ENCODE measurements around the gene SEZ6L2. TPM values are rescaled to one million over a fixed set of nuclear protein-coding genes. Genes with fewer than 3 reads are reported as not detected.

SEZ6L2 gene
- total and polyA plus RNA-seq, 7 experiments from 2014 or later, result 0.19 TPM; not detected in 6

GRCh38 chr16:29825145-29826044 is 74.0 kb downstream of the SEZ6L2 start:
- Histone ChIP-seq H3K27ac (ENCODE audit: low read depth, low read length) (peak overlapping the region; percentile 72), H3K4me3 (ENCODE audit: low read length) (peak overlapping the region; percentile 44), H3K36me3 (ENCODE audit: control insufficient read depth in 2 of 3, insufficient read depth in 3 of 3, low read length in 3 of 3) (peaks cover 0 to 5% (median 0%) of the 10 kb centered on the region in 3 experiments), H3K4me1 (ENCODE audit: control insufficient read depth in 2 of 2, insufficient read depth in 2 of 2, low read length in 2 of 2) (peaks cover 61 to 81% of the 10 kb centered on the region in 2 donors), H3K27me3 (ENCODE audit: control insufficient read depth in 2 of 2, insufficient read depth in 2 of 2, low read length in 2 of 2) (no peaks in the 10 kb centered on the region), H3K9me3 (ENCODE audit: control insufficient read depth in 2 of 3, low read length in 3 of 3) (no peaks in the 10 kb centered on the region)
- Mint-ChIP-seq H3K9me3 (peaks cover 0 to 1% (median 0%) of the 10 kb centered on the region in 11 donors), H3K27me3 (no peaks in the 10 kb centered on the region), H3K27ac (peak overlapping the region; percentile 56 to 99 (median 96)), H3K4me1 (peaks cover 39 to 97% (median 57%) of the 10 kb centered on the region in 7 donors), H3K36me3 (peaks cover 0 to 19% (median 4%) of the 10 kb centered on the region in 5 donors), H3K4me3 (peak overlapping the region; percentile 70 to 95 (median 86))
- DNase-seq, result peak in 6 of 9 donors; percentile 36 to 52 (median 43)
- intact Hi-C loops (cut with micrococcal nuclease), result loop anchor here in 1 of 2 donors (1.0 kb wide), 1 partner anchor 9 kb away; the partner anchor contains the start of gene PAGR1
- no peak for ATAC-seq
- ChIA-PET CTCF (interaction anchor here (0.6 to 3.2 kb wide), 7 partner anchors 8 to 568 kb away, joined by 3 to 17 read pairs (median 8); no protein-coding TSS in a partner anchor), POLR2A (interaction anchor here (0.8 to 6.7 kb wide), 13 partner anchors 8 to 358 kb away, joined by 3 to 70 read pairs (median 12); partner anchors contain the start of genes CORO1A, HIRIP3, INO80E and KIF22)

GRCh38 chr16:29824589-29825144 is 74.7 kb downstream of the SEZ6L2 start:
- Histone ChIP-seq H3K9me3 (ENCODE audit: control insufficient read depth in 2 of 3, low read length in 3 of 3) (no peaks in the 10 kb centered on the region), H3K27me3 (ENCODE audit: control insufficient read depth in 2 of 2, insufficient read depth in 2 of 2, low read length in 2 of 2) (no peaks in the 10 kb centered on the region), H3K4me3 (ENCODE audit: low read length) (peak overlapping the region; percentile 44), H3K36me3 (ENCODE audit: control insufficient read depth in 2 of 3, insufficient read depth in 3 of 3, low read length in 3 of 3) (peaks cover 0 to 3% (median 0%) of the 10 kb centered on the region in 3 experiments), H3K4me1 (ENCODE audit: control insufficient read depth in 2 of 2, insufficient read depth in 2 of 2, low read length in 2 of 2) (peaks cover 65 to 79% of the 10 kb centered on the region in 2 donors), H3K27ac (ENCODE audit: low read depth, low read length) (peak overlapping the region; percentile 72)
- POLR2A ChIA-PET, result interaction anchor here (0.6 to 6.7 kb wide), 8 partner anchors 7 to 645 kb away, joined by 3 to 70 read pairs (median 4); partner anchors contain the start of genes CORO1A, HIRIP3, INO80E and KIF22
- Mint-ChIP-seq H3K27ac (peak overlapping the region; percentile 56 to 99 (median 96)), H3K9me3 (peaks cover 0 to 1% (median 0%) of the 10 kb centered on the region in 11 donors), H3K27me3 (no peaks in the 10 kb centered on the region), H3K36me3 (peaks cover 0 to 19% (median 6%) of the 10 kb centered on the region in 5 donors), H3K4me1 (peaks cover 38 to 97% (median 59%) of the 10 kb centered on the region in 7 donors), H3K4me3 (peak overlapping the region; percentile 70 to 95 (median 86))
- DNase-seq (no peak), ATAC-seq (no peak)
- CTCF ChIA-PET, result interaction anchor here (0.6 to 9.4 kb wide), 5 partner anchors 23 to 568 kb away, joined by 3 to 108 read pairs (median 6); no protein-coding TSS in a partner anchor
- intact Hi-C loops (cut with micrococcal nuclease), result loop anchor here (1.0 to 5.0 kb wide), 2 partner anchors 8 to 103 kb away; partner anchors contain the start of genes KCTD13 (in 1 of the 2) and PAGR1 (in 1 of the 2)

- ChIA-PET POLR2A (interaction anchor here (0.6 to 4.4 kb wide), 10 partner anchors 10 to 139 kb away, joined by 3 to 28 read pairs (median 6); partner anchors contain the start of genes KIF22 and PRRT2), CTCF (interaction anchor here (0.6 to 9.4 kb wide), 4 partner anchors 14 to 121 kb away, joined by 3 to 108 read pairs (median 30); no protein-coding TSS in a partner anchor)
- no peaks in the 10 kb centered on the region for H3K9me3 ChIP-seq (ENCODE audit: control insufficient read depth in 2 of 3, low read length in 3 of 3)
- peaks cover 0 to 19% (median 0%) of the 10 kb centered on the region in 3 experiments for H3K36me3 ChIP-seq (ENCODE audit: control insufficient read depth in 2 of 3, insufficient read depth in 3 of 3, low read length in 3 of 3)
- no peaks in the 10 kb centered on the region for H3K27me3 ChIP-seq (ENCODE audit: control insufficient read depth in 2 of 2, insufficient read depth in 2 of 2, low read length in 2 of 2)
- Mint-ChIP-seq H3K4me1 (peaks cover 47 to 97% (median 72%) of the 10 kb centered on the region in 7 donors), H3K9me3 (no peaks in the 10 kb centered on the region), H3K4me3 (peak overlapping the region; percentile 86 to 99 (median 97)), H3K27me3 (no peaks in the 10 kb centered on the region), H3K36me3 (peaks cover 4 to 38% (median 13%) of the 10 kb centered on the region in 5 donors), H3K27ac (peak overlapping the region; percentile 89 to 99 (median 96))
- DNase-seq (no peak), ATAC-seq (no peak)
- H3K4me3 ChIP-seq (ENCODE audit: low read length), result peak overlapping the region; percentile 95
- H3K27ac ChIP-seq (ENCODE audit: low read depth, low read length), result peak overlapping the region; percentile 84
- intact Hi-C loops (cut with micrococcal nuclease), result loop anchor here in 1 of 2 donors (2.0 to 5.0 kb wide), 2 partner anchors 17 to 106 kb away; partner anchors contain the start of gene KCTD13
- H3K4me1 ChIP-seq (ENCODE audit: control insufficient read depth in 2 of 2, insufficient read depth in 2 of 2, low read length in 2 of 2), result peaks cover 72 to 78% of the 10 kb centered on the region in 2 donors
Observed at GRCh38 chr16:29821643-29822115, 77.7 kb downstream of the SEZ6L2 start.

Other genes with a start within 250 kb of the SEZ6L2 start
- 100 to 1,000 TPM in 4 of 5 experiments, 10 to 100 TPM in 1; 79.5 to 333 (median 124) TPM for gene SPN, start 236.3 kb downstream of the SEZ6L2 start, total RNA-seq
- 100 to 1,000 TPM in 1 of 2 donors, 10 to 100 TPM in 1; 96.0 to 183 TPM for gene SPN, start 236.3 kb downstream of the SEZ6L2 start, polyA plus RNA-seq
- gene QPRT, start 220.4 kb downstream of the SEZ6L2 start, total RNA-seq, result 1 to 10 TPM in 3 of 5 experiments, under 1 TPM in 2; 0.57 to 6.5 (median 1.4) TPM
- gene QPRT, start 220.4 kb downstream of the SEZ6L2 start, polyA plus RNA-seq, result under 1 TPM; 0.54 to 0.66 TPM
- gene C16orf54, start 153.6 kb downstream of the SEZ6L2 start, total RNA-seq, result 100 to 1,000 TPM in 4 of 5 experiments, 10 to 100 TPM in 1; 63.9 to 228 (median 151) TPM
- gene C16orf54, start 153.6 kb downstream of the SEZ6L2 start, polyA plus RNA-seq, result 10 to 100 TPM; 43.2 to 44.1 TPM
- not detected for gene ZG16, start 121.3 kb downstream of the SEZ6L2 start, total RNA-seq
- gene ZG16, start 121.3 kb downstream of the SEZ6L2 start, polyA plus RNA-seq, result not detected
- gene KIF22, start 108.8 kb downstream of the SEZ6L2 start, total RNA-seq, result 100 to 1,000 TPM in 1 of 5 experiments, 10 to 100 TPM in 4; 62.5 to 141 (median 81.3) TPM
- gene KIF22, start 108.8 kb downstream of the SEZ6L2 start, polyA plus RNA-seq, result 10 to 100 TPM; 36.9 to 50.7 TPM
- 100 to 1,000 TPM; 192 to 424 (median 259) TPM for gene MAZ, start 93.0 kb downstream of the SEZ6L2 start, total RNA-seq
- gene MAZ, start 93.0 kb downstream of the SEZ6L2 start, polyA plus RNA-seq, result 10 to 100 TPM; 36.9 to 44.5 TPM
- gene PRRT2, start 87.4 kb downstream of the SEZ6L2 start, total RNA-seq, result 1 to 10 TPM; 1.9 to 4.6 (median 2.8) TPM
- under 1 TPM in 1 of 2 donors, not detected in 1; 0.07 TPM for gene PRRT2, start 87.4 kb downstream of the SEZ6L2 start, polyA plus RNA-seq
- 10 to 100 TPM; 17.5 to 42.0 (median 25.7) TPM for gene PAGR1, start 83.4 kb downstream of the SEZ6L2 start, total RNA-seq
- 10 to 100 TPM; 54.0 to 62.6 TPM for gene PAGR1, start 83.4 kb downstream of the SEZ6L2 start, polyA plus RNA-seq
- gene MVP, start 79.1 kb downstream of the SEZ6L2 start, total RNA-seq, result 100 to 1,000 TPM; 130 to 221 (median 150) TPM
- gene MVP, start 79.1 kb downstream of the SEZ6L2 start, polyA plus RNA-seq, result 100 to 1,000 TPM; 118 to 183 TPM
- 10 to 100 TPM; 36.5 to 92.0 (median 69.9) TPM for gene CDIPT, start 36.3 kb downstream of the SEZ6L2 start, total RNA-seq
- gene CDIPT, start 36.3 kb downstream of the SEZ6L2 start, polyA plus RNA-seq, result 100 to 1,000 TPM in 1 of 2 donors, 10 to 100 TPM in 1; 96.3 to 127 TPM
- under 1 TPM in 1 of 5 experiments, not detected in 4; 0.27 TPM for gene ASPHD1, start 938 bp upstream of the SEZ6L2 start, total RNA-seq
- not detected for gene ASPHD1, start 938 bp upstream of the SEZ6L2 start, polyA plus RNA-seq
- gene KCTD13, start 26.7 kb upstream of the SEZ6L2 start, total RNA-seq, result 10 to 100 TPM; 40.7 to 81.1 (median 45.9) TPM
- 10 to 100 TPM in 1 of 2 donors, 1 to 10 TPM in 1; 8.7 to 15.9 TPM for gene KCTD13, start 26.7 kb upstream of the SEZ6L2 start, polyA plus RNA-seq
- gene TMEM219, start 62.5 kb upstream of the SEZ6L2 start, total RNA-seq, result 10 to 100 TPM; 64.3 to 89.7 (median 74.0) TPM
- 100 to 1,000 TPM; 205 to 212 TPM for gene TMEM219, start 62.5 kb upstream of the SEZ6L2 start, polyA plus RNA-seq
- 10 to 100 TPM; 19.4 to 48.5 (median 42.9) TPM for gene TAOK2, start 74.3 kb upstream of the SEZ6L2 start, total RNA-seq
- gene TAOK2, start 74.3 kb upstream of the SEZ6L2 start, polyA plus RNA-seq, result 1 to 10 TPM; 2.9 to 8.1 TPM
- gene HIRIP3, start 96.1 kb upstream of the SEZ6L2 start, total RNA-seq, result 10 to 100 TPM; 14.4 to 37.6 (median 17.2) TPM
- gene HIRIP3, start 96.1 kb upstream of the SEZ6L2 start, polyA plus RNA-seq, result 10 to 100 TPM; 22.6 to 32.9 TPM
- 100 to 1,000 TPM in 2 of 5 experiments, 10 to 100 TPM in 3; 71.7 to 141 (median 95.8) TPM for gene INO80E, start 96.7 kb upstream of the SEZ6L2 start, total RNA-seq
- 1 to 10 TPM; 4.3 to 9.3 TPM for gene INO80E, start 96.7 kb upstream of the SEZ6L2 start, polyA plus RNA-seq
- under 1 TPM in 2 of 5 experiments, not detected in 3; 0.46 to 0.54 TPM for gene DOC2A, start 111.5 kb upstream of the SEZ6L2 start, total RNA-seq
- under 1 TPM in 1 of 2 donors, not detected in 1; 0.18 TPM for gene DOC2A, start 111.5 kb upstream of the SEZ6L2 start, polyA plus RNA-seq
- gene C16orf92, start 123.6 kb upstream of the SEZ6L2 start, total RNA-seq, result not detected
- gene C16orf92, start 123.6 kb upstream of the SEZ6L2 start, polyA plus RNA-seq, result not detected
- gene TLCD3B, start 131.7 kb upstream of the SEZ6L2 start, total RNA-seq, result 1 to 10 TPM in 2 of 5 experiments, not detected in 3; 1.2 to 2.3 TPM
- gene TLCD3B, start 131.7 kb upstream of the SEZ6L2 start, polyA plus RNA-seq, result not detected
- gene ALDOA, start 166.2 kb upstream of the SEZ6L2 start, total RNA-seq, result 1,000 to 10,000 TPM in 1 of 5 experiments, 100 to 1,000 TPM in 4; 356 to 1,619 (median 584) TPM
- 1,000 to 10,000 TPM in 1 of 2 donors, 100 to 1,000 TPM in 1; 955 to 1,316 TPM for gene ALDOA, start 166.2 kb upstream of the SEZ6L2 start, polyA plus RNA-seq
- 100 to 1,000 TPM in 2 of 5 experiments, 10 to 100 TPM in 3; 68.4 to 143 (median 86.0) TPM for gene PPP4C, start 176.4 kb upstream of the SEZ6L2 start, total RNA-seq
- 100 to 1,000 TPM; 176 TPM for gene PPP4C, start 176.4 kb upstream of the SEZ6L2 start, polyA plus RNA-seq
- 1 to 10 TPM; 1.5 to 3.3 (median 1.6) TPM for gene TBX6, start 192.4 kb upstream of the SEZ6L2 start, total RNA-seq
- gene TBX6, start 192.4 kb upstream of the SEZ6L2 start, polyA plus RNA-seq, result under 1 TPM in 1 of 2 donors, not detected in 1; 0.38 TPM
- gene YPEL3, start 196.7 kb upstream of the SEZ6L2 start, total RNA-seq, result 100 to 1,000 TPM in 3 of 5 experiments, 10 to 100 TPM in 2; 50.5 to 260 (median 130) TPM
- 100 to 1,000 TPM; 242 to 308 TPM for gene YPEL3, start 196.7 kb upstream of the SEZ6L2 start, polyA plus RNA-seq
- 10 to 100 TPM in 4 of 5 experiments, 1 to 10 TPM in 1; 7.9 to 39.3 (median 12.3) TPM for gene GDPD3, start 214.0 kb upstream of the SEZ6L2 start, total RNA-seq
- gene GDPD3, start 214.0 kb upstream of the SEZ6L2 start, polyA plus RNA-seq, result not detected
- gene MAPK3, start 223.7 kb upstream of the SEZ6L2 start, total RNA-seq, result 10 to 100 TPM; 50.5 to 82.2 (median 64.3) TPM
- gene MAPK3, start 223.7 kb upstream of the SEZ6L2 start, polyA plus RNA-seq, result 1 to 10 TPM; 7.5 to 8.3 TPM